HG02588 (cell line): ENCODE measurements around the gene LAMB1.

Experiments used
- ATAC-seq: cut with Tn5 transposase; IDR thresholded peaks from one replicate; pipeline ENCODE4 v1.9.1; 2021; ENCODE audit warnings: mild to moderate bottlenecking, moderate library complexity; ENCODE audit not compliant: unreplicated experiment

The LAMB1 gene

GRCh38 chr7:107999779-108000560 is 3.0 kb downstream of the LAMB1 start:
- ATAC-seq = no peak

GRCh38 chr7:107998660-107999480 is 4.1 kb downstream of the LAMB1 start:
- no peak for ATAC-seq

GRCh38 chr7:107998150-107998549 is 4.8 kb downstream of the LAMB1 start:
- no peak for ATAC-seq

GRCh38 chr7:107996072-107996882 is 6.7 kb downstream of the LAMB1 start:
- ATAC-seq = no peak

GRCh38 chr7:107995184-107996071 is 7.5 kb downstream of the LAMB1 start:
- no peak for ATAC-seq

- no peak for ATAC-seq
Observed at GRCh38 chr7:107994421-107995030, 8.4 kb downstream of the LAMB1 start.

- ATAC-seq = no peak
Observed at GRCh38 chr7:107993891-107994291, 9.1 kb downstream of the LAMB1 start.

GRCh38 chr7:107989618-107990373 is 13.2 kb downstream of the LAMB1 start:
- ATAC-seq = no peak

GRCh38 chr7:107982918-107983389 is 20.0 kb downstream of the LAMB1 start:
- no peak for ATAC-seq

GRCh38 chr7:107982042-107982840 is 20.7 kb downstream of the LAMB1 start:
- no peak for ATAC-seq

GRCh38 chr7:107981466-107981865 is 21.5 kb downstream of the LAMB1 start:
- ATAC-seq = no peak

GRCh38 chr7:107980671-107981190 is 22.2 kb downstream of the LAMB1 start:
- ATAC-seq = no peak

- ATAC-seq = no peak
Observed at GRCh38 chr7:107980171-107980570, 22.8 kb downstream of the LAMB1 start.

GRCh38 chr7:107978815-107979408 is 24.0 kb downstream of the LAMB1 start:
- no peak for ATAC-seq

GRCh38 chr7:107977048-107977447 is 25.9 kb downstream of the LAMB1 start:
- ATAC-seq = no peak

GRCh38 chr7:107976620-107977019 is 26.3 kb downstream of the LAMB1 start:
- ATAC-seq = no peak

GRCh38 chr7:107975394-107976013 is 27.5 kb downstream of the LAMB1 start:
- no peak for ATAC-seq
